ENCODE results near the gene PPP1R15A. TPM values are rescaled to one million over a fixed set of nuclear protein-coding genes. Genes with fewer than 3 reads are reported as not detected.
A peak's percentile ranks its signal among the peaks of the same experiment; 100 is the strongest.

Gene PPP1R15A
- total RNA-seq, 2 donors from 2014 or later = 23.9 to 33.3 TPM

- no peak for TF ChIP-seq CTCF (IDR thresholded peaks at IDR 0.05)
- H3K9me3 ChIP-seq = no peaks in the 10 kb centered on the region
- no peak for DNase-seq
- no peaks in the 10 kb centered on the region for H3K4me1 ChIP-seq
- H3K36me3 ChIP-seq = no peaks in the 10 kb centered on the region
- no peaks in the 10 kb centered on the region for H3K27me3 ChIP-seq
- H3K9ac ChIP-seq (ENCODE audit: low read depth in 2 of 2, low read length in 2 of 2) = no peak overlapping the region
- H3K4me3 ChIP-seq = no peak overlapping the region
- no peak overlapping the region for H3K27ac ChIP-seq
- intact Hi-C loops (cut with DNase I) = no loop called here
Observed at GRCh38 chr19:48833049-48833448, 39.2 kb upstream of the PPP1R15A start.

GRCh38 chr19:48833977-48834376 is 38.2 kb upstream of the PPP1R15A start:
- no peak overlapping the region for H3K9ac ChIP-seq (ENCODE audit: low read depth in 2 of 2, low read length in 2 of 2)
- H3K36me3 ChIP-seq = no peaks in the 10 kb centered on the region
- TF ChIP-seq CTCF (IDR thresholded peaks at IDR 0.05) = no peak
- intact Hi-C loops (cut with DNase I) = loop anchor here (2.0 kb wide), 1 partner anchor 39 kb away; no protein-coding TSS in a partner anchor
- no peak overlapping the region for H3K27ac ChIP-seq
- no peaks in the 10 kb centered on the region for H3K4me1 ChIP-seq
- no peaks in the 10 kb centered on the region for H3K27me3 ChIP-seq
- DNase-seq = no peak
- H3K9me3 ChIP-seq = no peaks in the 10 kb centered on the region
- H3K4me3 ChIP-seq = no peak overlapping the region

- Histone ChIP-seq H3K27ac (no peak overlapping the region), H3K9me3 (no peaks in the 10 kb centered on the region), H3K27me3 (no peaks in the 10 kb centered on the region), H3K4me1 (no peaks in the 10 kb centered on the region), H3K36me3 (no peaks in the 10 kb centered on the region), H3K9ac (ENCODE audit: low read depth in 2 of 2, low read length in 2 of 2) (peak overlapping the region in 1 of 2 donors; percentile 62), H3K4me3 (peak overlapping the region; percentile 17)
- DNase-seq = peak; percentile 97
- TF ChIP-seq CTCF (IDR thresholded peaks at IDR 0.05) = peak; percentile 83
- intact Hi-C loops (cut with DNase I) = loop anchor here (2.0 kb wide), 1 partner anchor 41 kb away; no protein-coding TSS in a partner anchor
Observed at GRCh38 chr19:48835734-48836088, 36.5 kb upstream of the PPP1R15A start.

GRCh38 chr19:48836089-48837017 is 35.9 kb upstream of the PPP1R15A start, which contains the start of gene HSD17B14:
Gene HSD17B14 (minus strand): TSS chr19:48836491. CDS start chr19:48836411, 80 bp downstream.
- Histone ChIP-seq H3K4me1 (no peaks in the 10 kb centered on the region), H3K9me3 (no peaks in the 10 kb centered on the region), H3K27ac (no peak within 1 kb of the TSS), H3K9ac (ENCODE audit: low read depth in 2 of 2, low read length in 2 of 2) (peak within 1 kb of the TSS in 1 of 2 donors; percentile 62), H3K4me3 (peak within 1 kb of the TSS; percentile 17), H3K27me3 (no peaks in the 10 kb centered on the region), H3K36me3 (no peaks in the 10 kb centered on the region)
- intact Hi-C loops (cut with DNase I) = no loop called here
- DNase-seq = no peak
- TF ChIP-seq CTCF (IDR thresholded peaks at IDR 0.05) = peak; percentile 17

GRCh38 chr19:48837051-48837524 is 35.1 kb upstream of the PPP1R15A start:
- peak; percentile 71 for DNase-seq
- H3K9ac ChIP-seq (ENCODE audit: low read depth in 2 of 2, low read length in 2 of 2) = peak overlapping the region in 1 of 2 donors; percentile 62
- TF ChIP-seq CTCF (IDR thresholded peaks at IDR 0.05) = no peak

More at GRCh38 chr19:48837051-48837524, 35.1 kb upstream of the PPP1R15A start:
- H3K4me3 ChIP-seq = no peak overlapping the region
- no peaks in the 10 kb centered on the region for H3K27me3 ChIP-seq
- H3K36me3 ChIP-seq = no peaks in the 10 kb centered on the region
- H3K27ac ChIP-seq = no peak overlapping the region
- intact Hi-C loops (cut with DNase I) = no loop called here
- H3K4me1 ChIP-seq = no peaks in the 10 kb centered on the region
- no peaks in the 10 kb centered on the region for H3K9me3 ChIP-seq

All from colonic mucosa (tissue), 4 donors.